ENCODE data around the gene FLCN. TPM values are rescaled to one million over a fixed set of nuclear protein-coding genes. Genes with fewer than 3 reads are reported as not detected.

Gene FLCN
- total and polyA plus RNA-seq, 4 donors: 8.5 to 46.7 (median 28.4) TPM

DNA sequence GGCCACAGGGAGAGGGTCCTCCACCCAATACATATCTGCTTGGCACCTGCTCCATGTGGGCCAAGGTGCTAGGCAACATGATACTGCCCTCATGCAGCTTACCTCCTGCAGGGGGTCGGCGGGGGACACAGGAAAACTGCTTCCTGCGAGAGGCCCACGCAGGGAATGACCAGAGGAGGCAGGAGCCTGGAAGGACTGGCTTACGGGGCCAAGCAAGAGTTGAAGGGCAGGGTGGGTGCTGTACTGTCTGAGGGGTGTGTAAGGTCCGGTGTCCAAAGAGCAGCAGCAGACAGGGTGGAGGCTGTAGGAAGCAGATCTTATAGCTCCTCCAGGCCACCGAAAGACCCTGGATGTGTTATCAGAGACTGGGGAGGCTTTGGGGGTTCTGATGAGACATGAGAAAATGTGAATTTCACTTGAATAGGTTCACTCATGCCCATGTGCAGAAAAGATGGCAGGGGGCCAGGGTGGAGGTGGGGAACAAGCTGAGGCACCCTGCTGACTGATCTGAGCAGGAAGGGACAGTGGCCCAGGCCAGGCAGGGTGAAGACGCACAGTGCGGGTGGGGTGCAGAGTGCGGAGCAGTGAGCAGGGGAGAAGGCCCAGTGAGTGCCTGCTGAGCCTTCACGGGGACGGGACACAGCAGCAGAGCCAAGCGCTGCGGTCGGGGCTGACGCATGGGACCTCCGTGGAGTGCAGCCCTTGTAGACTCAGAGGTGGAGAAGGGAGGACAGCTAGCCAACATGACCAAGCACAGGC lies 8.3 kb downstream of the FLCN start:
- DNase-seq (ENCODE audit: low spot score): no peak
- Histone ChIP-seq H3K27me3 (ENCODE audit: control insufficient read depth in 4 of 4, insufficient read depth in 4 of 4, low read length in 3 of 4) (no peaks in the 10 kb centered on the region), H3K9me3 (ENCODE audit: control insufficient read depth in 4 of 4, low read length in 3 of 4) (no peaks in the 10 kb centered on the region), H3K9ac (ENCODE audit: low read depth in 1 of 2, low read length in 2 of 2) (no peak overlapping the region), H3K4me3 (ENCODE audit: low read depth in 1 of 3, low read length in 3 of 3) (no peak overlapping the region), H3K36me3 (ENCODE audit: control insufficient read depth in 4 of 4, insufficient read depth in 3 of 4, low read depth in 1 of 4, low read length in 3 of 4) (peaks cover 15 to 64% (median 39%) of the 10 kb centered on the region in 4 donors), H3K27ac (ENCODE audit: low read depth in 1 of 2, low read length in 2 of 2) (peak overlapping the region; percentile 6 to 43), H3K4me1 (ENCODE audit: control insufficient read depth in 4 of 4, insufficient read depth in 4 of 4, low read length in 3 of 4) (peaks cover 8 to 39% (median 34%) of the 10 kb centered on the region in 4 donors)
- WGBS: 72% methylated on average over 17 of the region's 17 CpGs
- no peak for TF ChIP-seq NR2F2 (IDR thresholded peaks at IDR 0.05)
- no peak for TF ChIP-seq HNF4G (IDR thresholded peaks at IDR 0.05)
- TF ChIP-seq, protein P1, sequence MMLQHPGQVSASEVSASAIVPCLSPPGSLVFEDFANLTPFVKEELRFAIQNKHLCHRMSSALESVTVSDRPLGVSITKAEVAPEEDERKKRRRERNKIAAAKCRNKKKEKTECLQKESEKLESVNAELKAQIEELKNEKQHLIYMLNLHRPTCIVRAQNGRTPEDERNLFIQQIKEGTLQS (IDR thresholded peaks at IDR 0.05): no peak
- TF ChIP-seq, protein P2, sequence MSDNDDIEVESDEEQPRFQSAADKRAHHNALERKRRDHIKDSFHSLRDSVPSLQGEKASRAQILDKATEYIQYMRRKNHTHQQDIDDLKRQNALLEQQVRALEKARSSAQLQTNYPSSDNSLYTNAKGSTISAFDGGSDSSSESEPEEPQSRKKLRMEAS (IDR thresholded peaks at IDR 0.05): no peak
- TF ChIP-seq, protein P3, sequence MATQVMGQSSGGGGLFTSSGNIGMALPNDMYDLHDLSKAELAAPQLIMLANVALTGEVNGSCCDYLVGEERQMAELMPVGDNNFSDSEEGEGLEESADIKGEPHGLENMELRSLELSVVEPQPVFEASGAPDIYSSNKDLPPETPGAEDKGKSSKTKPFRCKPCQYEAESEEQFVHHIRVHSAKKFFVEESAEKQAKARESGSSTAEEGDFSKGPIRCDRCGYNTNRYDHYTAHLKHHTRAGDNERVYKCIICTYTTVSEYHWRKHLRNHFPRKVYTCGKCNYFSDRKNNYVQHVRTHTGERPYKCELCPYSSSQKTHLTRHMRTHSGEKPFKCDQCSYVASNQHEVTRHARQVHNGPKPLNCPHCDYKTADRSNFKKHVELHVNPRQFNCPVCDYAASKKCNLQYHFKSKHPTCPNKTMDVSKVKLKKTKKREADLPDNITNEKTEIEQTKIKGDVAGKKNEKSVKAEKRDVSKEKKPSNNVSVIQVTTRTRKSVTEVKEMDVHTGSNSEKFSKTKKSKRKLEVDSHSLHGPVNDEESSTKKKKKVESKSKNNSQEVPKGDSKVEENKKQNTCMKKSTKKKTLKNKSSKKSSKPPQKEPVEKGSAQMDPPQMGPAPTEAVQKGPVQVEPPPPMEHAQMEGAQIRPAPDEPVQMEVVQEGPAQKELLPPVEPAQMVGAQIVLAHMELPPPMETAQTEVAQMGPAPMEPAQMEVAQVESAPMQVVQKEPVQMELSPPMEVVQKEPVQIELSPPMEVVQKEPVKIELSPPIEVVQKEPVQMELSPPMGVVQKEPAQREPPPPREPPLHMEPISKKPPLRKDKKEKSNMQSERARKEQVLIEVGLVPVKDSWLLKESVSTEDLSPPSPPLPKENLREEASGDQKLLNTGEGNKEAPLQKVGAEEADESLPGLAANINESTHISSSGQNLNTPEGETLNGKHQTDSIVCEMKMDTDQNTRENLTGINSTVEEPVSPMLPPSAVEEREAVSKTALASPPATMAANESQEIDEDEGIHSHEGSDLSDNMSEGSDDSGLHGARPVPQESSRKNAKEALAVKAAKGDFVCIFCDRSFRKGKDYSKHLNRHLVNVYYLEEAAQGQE (IDR thresholded peaks at IDR 0.05): no peak
- TF ChIP-seq, protein P4, sequence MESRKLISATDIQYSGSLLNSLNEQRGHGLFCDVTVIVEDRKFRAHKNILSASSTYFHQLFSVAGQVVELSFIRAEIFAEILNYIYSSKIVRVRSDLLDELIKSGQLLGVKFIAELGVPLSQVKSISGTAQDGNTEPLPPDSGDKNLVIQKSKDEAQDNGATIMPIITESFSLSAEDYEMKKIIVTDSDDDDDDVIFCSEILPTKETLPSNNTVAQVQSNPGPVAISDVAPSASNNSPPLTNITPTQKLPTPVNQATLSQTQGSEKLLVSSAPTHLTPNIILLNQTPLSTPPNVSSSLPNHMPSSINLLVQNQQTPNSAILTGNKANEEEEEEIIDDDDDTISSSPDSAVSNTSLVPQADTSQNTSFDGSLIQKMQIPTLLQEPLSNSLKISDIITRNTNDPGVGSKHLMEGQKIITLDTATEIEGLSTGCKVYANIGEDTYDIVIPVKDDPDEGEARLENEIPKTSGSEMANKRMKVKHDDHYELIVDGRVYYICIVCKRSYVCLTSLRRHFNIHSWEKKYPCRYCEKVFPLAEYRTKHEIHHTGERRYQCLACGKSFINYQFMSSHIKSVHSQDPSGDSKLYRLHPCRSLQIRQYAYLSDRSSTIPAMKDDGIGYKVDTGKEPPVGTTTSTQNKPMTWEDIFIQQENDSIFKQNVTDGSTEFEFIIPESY (IDR thresholded peaks at IDR 0.05): no peak
- no peak for TF ChIP-seq YY1 (IDR thresholded peaks at IDR 0.05)
- TF ChIP-seq RAD21 (IDR thresholded peaks at IDR 0.05): no peak
- TF ChIP-seq JUND (IDR thresholded peaks at IDR 0.05): no peak
- TF ChIP-seq, protein P5, sequence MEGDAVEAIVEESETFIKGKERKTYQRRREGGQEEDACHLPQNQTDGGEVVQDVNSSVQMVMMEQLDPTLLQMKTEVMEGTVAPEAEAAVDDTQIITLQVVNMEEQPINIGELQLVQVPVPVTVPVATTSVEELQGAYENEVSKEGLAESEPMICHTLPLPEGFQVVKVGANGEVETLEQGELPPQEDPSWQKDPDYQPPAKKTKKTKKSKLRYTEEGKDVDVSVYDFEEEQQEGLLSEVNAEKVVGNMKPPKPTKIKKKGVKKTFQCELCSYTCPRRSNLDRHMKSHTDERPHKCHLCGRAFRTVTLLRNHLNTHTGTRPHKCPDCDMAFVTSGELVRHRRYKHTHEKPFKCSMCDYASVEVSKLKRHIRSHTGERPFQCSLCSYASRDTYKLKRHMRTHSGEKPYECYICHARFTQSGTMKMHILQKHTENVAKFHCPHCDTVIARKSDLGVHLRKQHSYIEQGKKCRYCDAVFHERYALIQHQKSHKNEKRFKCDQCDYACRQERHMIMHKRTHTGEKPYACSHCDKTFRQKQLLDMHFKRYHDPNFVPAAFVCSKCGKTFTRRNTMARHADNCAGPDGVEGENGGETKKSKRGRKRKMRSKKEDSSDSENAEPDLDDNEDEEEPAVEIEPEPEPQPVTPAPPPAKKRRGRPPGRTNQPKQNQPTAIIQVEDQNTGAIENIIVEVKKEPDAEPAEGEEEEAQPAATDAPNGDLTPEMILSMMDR (IDR thresholded peaks at IDR 0.05; ENCODE audit: low read depth, low read length, missing input control): no peak
- TF ChIP-seq GABPA (IDR thresholded peaks at IDR 0.05 in 1 of 2, conservative IDR thresholded peaks at IDR 0.05 in 1 of 2): no peak
- no peak for TF ChIP-seq EGR1 (IDR thresholded peaks at IDR 0.05; ENCODE audit: low read depth in 2 of 2)
- no peak for TF ChIP-seq SP1 (IDR thresholded peaks at IDR 0.05)
